Embryonic facial prominence (tissue), 1 donor: Measurements from ENCODE around the gene GPR37.

Source experiments
- DNase-seq: peaks from one replicate; pipeline ENCODE4 v3.0.0-alpha.2; 2016; ENCODE audit errors: extremely low spot score

Gene GPR37

DNA sequence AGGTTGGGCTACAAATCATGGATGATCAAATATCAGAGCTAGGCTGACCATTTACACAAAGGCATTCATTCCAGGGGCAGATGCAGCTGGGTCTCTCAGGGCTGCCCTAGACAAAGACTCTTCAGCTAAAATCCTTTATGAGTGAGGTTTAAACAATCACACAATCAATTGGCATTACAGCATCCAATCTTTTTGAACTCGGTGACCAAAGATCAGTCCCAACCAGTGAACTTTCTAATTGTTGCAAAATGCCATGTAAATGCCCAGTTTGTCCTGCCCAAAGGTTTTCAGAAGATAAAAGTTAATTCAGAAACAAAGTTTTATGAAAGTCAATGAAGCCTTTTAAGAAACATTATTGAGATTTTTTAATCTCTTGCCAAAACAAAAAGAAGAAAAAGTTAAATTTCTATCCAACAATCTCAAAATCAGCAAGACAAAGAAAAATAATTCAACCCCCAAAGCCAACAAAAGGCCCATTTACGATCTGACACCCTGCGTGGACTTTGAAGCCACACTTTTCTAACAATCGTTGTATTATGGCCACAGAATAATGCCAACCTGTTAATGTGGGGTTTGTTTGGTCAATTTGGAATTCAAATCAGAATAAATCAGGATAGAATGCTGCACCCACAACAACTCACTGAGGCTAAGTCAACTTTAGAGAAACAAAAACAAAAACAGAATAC lies 40.9 kb downstream of the GPR37 start:
- DNase-seq: no peak

- DNase-seq: no peak
Measured at GRCh38 chr7:124724079-124724478, 41.5 kb downstream of the GPR37 start.

GRCh38 chr7:124723012-124723411 lies 42.6 kb downstream of the GPR37 start:
- no peak for DNase-seq

- DNase-seq: no peak
Measured at GRCh38 chr7:124722292-124722691, 43.3 kb downstream of the GPR37 start.

DNA sequence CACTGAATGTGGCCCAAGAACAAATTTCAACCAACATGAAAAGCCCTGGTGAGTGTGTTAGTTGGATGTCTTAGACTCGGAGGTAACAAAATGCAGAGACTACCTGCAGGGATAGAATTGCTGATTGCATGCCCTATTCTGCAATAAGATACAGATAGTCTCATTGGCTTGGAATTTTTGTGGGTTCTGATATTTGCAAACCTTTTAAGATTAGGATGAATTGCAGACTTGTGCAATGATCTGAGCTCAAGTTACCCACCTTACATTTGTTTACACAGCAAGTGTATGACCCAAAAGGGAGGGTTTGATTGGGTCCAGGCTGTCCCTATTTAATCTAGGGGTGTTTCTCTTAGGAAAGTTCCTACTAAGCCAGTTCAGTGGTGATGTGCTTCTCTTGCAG lies 45.4 kb downstream of the GPR37 start:
- no peak for DNase-seq

DNA sequence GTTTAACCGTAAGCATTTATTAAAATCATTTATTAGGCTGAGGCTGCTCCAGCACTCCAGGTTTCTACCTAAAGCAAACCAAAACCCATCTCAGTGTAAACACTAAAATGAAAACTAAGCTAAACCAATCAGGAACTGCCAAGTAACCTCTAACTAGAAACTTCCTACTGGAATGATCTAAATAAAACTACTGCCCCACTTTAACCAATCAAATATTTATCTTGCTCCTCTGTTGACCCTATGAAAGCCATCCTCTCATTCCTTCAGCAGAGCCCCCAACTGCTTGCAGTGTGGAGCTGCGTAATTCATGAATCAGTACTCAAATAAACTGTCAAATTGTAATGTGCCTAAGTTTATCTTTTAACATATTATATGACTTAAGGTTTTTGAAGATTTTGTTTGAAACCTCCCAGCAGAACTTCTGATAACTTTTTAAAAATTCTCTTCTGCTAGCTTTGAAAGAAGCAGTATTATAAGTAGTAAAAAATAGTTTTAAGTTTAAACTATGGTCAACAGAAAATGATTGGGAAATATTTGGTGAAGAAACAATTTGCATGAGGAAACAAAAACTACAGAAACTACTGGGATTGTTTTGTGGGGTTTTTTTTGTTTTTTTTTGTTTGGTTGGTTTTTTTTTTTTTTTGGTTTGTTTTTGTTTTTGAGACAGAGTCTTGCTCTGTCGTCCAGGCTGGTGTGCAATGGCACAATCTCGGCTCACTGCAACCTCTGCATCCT lies 47.4 kb downstream of the GPR37 start:
- DNase-seq: no peak

GRCh38 chr7:124716894-124717293 lies 48.7 kb downstream of the GPR37 start:
- DNase-seq: no peak

GRCh38 chr7:124713086-124713485 lies 52.5 kb downstream of the GPR37 start:
- no peak for DNase-seq

DNA sequence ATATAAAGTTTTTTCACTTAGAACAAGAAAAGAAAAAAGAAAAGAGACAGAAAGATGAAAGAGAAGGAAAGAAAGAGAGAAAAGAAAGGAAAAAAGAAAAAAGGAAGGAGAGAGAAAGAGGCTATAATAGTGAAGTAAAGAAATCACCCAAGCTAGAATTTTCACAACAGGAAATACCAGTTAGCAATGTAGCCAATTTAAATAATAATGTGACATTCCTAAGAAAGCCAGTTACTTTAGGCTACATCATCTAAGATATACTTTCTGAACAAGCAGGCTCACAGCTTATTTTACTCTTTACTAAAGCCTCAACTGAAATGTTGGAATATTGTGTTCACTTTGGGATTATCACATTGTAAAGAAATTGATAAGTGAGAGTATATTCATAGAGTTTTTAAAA lies 53.6 kb downstream of the GPR37 start:
- DNase-seq: no peak

GRCh38 chr7:124702385-124702784 lies 63.2 kb downstream of the GPR37 start:
- DNase-seq: no peak

- no peak for DNase-seq
Measured at GRCh38 chr7:124701955-124702354, 63.6 kb downstream of the GPR37 start.

- no peak for DNase-seq
Measured at GRCh38 chr7:124700655-124701054, 64.9 kb downstream of the GPR37 start.

- no peak for DNase-seq
Measured at GRCh38 chr7:124698964-124699363, 66.6 kb downstream of the GPR37 start.

GRCh38 chr7:124697746-124698145 lies 67.8 kb downstream of the GPR37 start:
- no peak for DNase-seq
